ENCODE measurements around the gene WFIKKN1.

WFIKKN1 gene

DNA sequence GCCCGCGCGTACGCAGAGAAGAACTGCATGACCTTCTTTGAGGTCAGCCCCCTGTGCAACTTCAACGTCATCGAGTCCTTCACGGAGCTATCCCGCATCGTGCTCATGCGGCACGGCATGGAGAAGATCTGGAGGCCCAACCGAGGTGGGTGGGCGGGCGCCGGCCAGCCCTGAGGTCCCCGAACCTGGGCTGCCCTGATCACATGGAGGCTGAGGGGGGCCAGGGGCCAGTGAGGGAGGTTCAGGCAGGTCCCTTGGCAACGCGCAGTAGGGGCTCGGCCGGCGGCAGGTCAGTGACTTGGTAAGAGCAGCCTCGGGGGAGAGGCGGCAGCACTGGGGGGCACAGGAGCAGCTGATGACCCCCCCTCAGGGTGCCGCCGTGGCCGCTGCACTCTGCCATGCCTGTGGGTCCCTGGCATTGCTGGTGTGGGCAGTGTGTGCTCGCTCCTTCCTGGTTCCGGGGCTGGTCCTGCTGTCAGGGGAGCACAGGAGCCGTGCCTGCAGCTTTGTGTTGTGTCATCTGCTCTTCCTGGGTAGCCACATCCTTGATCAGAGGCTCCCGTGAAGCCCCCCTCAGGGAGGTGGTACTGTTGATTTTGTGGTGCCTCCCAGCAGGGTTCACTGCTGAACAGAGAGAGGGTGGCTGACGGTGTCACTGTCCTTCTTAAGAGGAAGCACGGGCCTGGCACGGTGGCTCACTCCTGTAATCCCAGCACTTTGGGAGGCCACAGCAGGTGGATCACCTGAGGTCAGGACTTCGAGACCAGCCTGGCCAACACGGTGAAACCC, 4.6 kb upstream of the WFIKKN1 start (continued):
- TF ChIP-seq ZBTB17 (tag by site-specific recombination; IDR thresholded peaks at IDR 0.05), result no peak
- peak; percentile 36; the same call in 1 of the 2 replicates for TF ChIP-seq ZNF548 (tag by site-specific recombination; IDR thresholded peaks at IDR 0.05)
- TF ChIP-seq REPIN1 (tag by site-specific recombination; IDR thresholded peaks at IDR 0.05; ENCODE audit: low read depth), result no peak
- TF ChIP-seq, protein P1, sequence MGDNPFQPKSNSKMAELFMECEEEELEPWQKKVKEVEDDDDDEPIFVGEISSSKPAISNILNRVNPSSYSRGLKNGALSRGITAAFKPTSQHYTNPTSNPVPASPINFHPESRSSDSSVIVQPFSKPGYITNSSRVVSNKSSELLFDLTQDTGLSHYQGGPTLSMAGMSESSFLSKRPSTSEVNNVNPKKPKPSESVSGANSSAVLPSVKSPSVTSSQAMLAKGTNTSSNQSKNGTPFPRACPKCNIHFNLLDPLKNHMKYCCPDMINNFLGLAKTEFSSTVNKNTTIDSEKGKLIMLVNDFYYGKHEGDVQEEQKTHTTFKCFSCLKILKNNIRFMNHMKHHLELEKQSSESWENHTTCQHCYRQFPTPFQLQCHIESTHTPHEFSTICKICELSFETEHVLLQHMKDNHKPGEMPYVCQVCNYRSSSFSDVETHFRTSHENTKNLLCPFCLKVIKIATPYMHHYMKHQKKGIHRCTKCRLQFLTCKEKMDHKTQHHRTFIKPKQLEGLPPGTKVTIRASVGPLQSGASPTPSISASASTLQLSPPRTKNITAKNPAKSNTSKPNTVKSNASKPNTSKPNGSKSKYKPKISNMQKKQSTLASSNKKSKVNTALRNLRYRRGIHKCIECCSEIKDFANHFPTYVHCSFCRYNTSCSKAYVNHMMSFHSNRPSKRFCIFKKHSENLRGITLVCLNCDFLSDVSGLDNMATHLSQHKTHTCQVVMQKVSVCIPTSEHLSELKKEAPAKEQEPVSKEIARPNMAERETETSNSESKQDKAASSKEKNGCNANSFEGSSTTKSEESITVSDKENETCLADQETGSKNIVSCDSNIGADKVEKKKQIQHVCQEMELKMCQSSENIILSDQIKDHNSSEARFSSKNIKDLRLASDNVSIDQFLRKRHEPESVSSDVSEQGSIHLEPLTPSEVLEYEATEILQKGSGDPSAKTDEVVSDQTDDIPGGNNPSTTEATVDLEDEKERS (tag by site-specific recombination; IDR thresholded peaks at IDR 0.05), result no peak
- no peak for TF ChIP-seq ZNF146 (tag by site-specific recombination; IDR thresholded peaks at IDR 0.05)
- TF ChIP-seq, protein P2, sequence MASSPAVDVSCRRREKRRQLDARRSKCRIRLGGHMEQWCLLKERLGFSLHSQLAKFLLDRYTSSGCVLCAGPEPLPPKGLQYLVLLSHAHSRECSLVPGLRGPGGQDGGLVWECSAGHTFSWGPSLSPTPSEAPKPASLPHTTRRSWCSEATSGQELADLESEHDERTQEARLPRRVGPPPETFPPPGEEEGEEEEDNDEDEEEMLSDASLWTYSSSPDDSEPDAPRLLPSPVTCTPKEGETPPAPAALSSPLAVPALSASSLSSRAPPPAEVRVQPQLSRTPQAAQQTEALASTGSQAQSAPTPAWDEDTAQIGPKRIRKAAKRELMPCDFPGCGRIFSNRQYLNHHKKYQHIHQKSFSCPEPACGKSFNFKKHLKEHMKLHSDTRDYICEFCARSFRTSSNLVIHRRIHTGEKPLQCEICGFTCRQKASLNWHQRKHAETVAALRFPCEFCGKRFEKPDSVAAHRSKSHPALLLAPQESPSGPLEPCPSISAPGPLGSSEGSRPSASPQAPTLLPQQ (tag by site-specific recombination; IDR thresholded peaks at IDR 0.05), result no peak
- TF ChIP-seq ZNF610 (tag by site-specific recombination; IDR thresholded peaks at IDR 0.05; ENCODE audit: borderline replicate concordance), result no peak
- no peak for TF ChIP-seq ZNF664 (tag by site-specific recombination; IDR thresholded peaks at IDR 0.05)
- no peak for TF ChIP-seq KLF1 (tag by site-specific recombination; IDR thresholded peaks at IDR 0.05)
- TF ChIP-seq, protein P3, sequence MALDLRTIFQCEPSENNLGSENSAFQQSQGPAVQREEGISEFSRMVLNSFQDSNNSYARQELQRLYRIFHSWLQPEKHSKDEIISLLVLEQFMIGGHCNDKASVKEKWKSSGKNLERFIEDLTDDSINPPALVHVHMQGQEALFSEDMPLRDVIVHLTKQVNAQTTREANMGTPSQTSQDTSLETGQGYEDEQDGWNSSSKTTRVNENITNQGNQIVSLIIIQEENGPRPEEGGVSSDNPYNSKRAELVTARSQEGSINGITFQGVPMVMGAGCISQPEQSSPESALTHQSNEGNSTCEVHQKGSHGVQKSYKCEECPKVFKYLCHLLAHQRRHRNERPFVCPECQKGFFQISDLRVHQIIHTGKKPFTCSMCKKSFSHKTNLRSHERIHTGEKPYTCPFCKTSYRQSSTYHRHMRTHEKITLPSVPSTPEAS (tag by site-specific recombination; IDR thresholded peaks at IDR 0.05), result no peak
- TF ChIP-seq SP7 (tag by site-specific recombination; IDR thresholded peaks at IDR 0.05), result no peak
- TF ChIP-seq ZNF555 (tag by site-specific recombination; conservative IDR thresholded peaks at IDR 0.05), result no peak
- TF ChIP-seq ZNF404 (tag by site-specific recombination; IDR thresholded peaks at IDR 0.05), result no peak
- no peak for TF ChIP-seq ZNF776 (tag by site-specific recombination; IDR thresholded peaks at IDR 0.05; ENCODE audit: borderline replicate concordance)
- TF ChIP-seq ZNF785 (tag by site-specific recombination; IDR thresholded peaks at IDR 0.05), result no peak

DNA sequence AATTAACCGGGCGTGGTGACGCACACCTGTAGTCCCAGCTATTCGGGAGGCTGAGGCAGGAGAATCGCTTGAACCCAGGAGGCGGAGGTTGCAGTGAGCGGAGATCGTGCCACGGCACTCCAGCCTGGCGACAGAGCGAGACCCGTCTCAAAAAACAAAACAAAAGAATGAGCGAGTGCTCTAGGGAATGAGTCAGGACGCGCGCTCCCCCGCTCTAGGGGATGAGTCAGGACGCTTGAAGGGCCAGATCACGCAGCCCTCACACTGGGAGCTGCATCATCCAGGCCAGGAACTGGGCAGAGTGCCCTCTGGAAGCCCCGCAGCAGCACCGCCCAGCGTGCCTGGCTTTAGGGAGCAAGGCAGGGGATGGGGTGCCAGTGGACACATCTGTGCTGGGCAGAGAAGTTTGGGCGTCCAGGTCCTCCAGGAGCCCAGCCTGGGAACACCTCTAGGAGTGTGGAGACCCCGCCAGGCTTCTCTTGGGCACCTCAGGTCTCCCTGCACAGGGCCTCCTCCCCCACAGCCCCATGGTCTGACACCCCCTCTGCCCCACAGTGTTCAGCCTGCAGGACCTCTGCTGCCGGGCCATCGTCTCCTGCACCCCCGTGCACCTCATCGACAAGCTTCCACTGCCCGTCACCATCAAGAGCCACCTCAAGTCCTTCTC, 3.9 kb upstream of the WFIKKN1 start:
- Histone ChIP-seq H3K27ac (ENCODE audit: extremely low read depth, low read depth, low read length) (no peak overlapping the region), H3K4me3 (ENCODE audit: low read depth, low read length) (no peak overlapping the region), H3K36me3 (ENCODE audit: control insufficient read depth in 2 of 2, insufficient read depth in 1 of 2, low read length in 2 of 2) (no peaks in the 10 kb centered on the region), H3K9me3 (ENCODE audit: control insufficient read depth, insufficient read depth, low read depth, low read length) (no peaks in the 10 kb centered on the region), H3K4me1 (ENCODE audit: control insufficient read depth, insufficient read depth, low read length) (peaks cover 2% of the 10 kb centered on the region; the same call in 1 of the 2 replicates)
- POLR2A ChIA-PET, result no interaction called here
- CTCF ChIA-PET, result no interaction called here
- TF ChIP-seq MEIS1 (CRISPR knock-in tag; IDR thresholded peaks at IDR 0.05; ENCODE audit: borderline replicate concordance) (no peak), ZNF274 (IDR thresholded peaks at IDR 0.05; ENCODE audit: low read length) (no peak), ZNF274 (tag by site-specific recombination; IDR thresholded peaks at IDR 0.05; ENCODE audit: borderline replicate concordance) (no peak), ZNF549 (tag by site-specific recombination; IDR thresholded peaks at IDR 0.05) (no peak), ZNF791 (tag by site-specific recombination; IDR thresholded peaks at IDR 0.05) (no peak), ZBTB48 (tag by site-specific recombination; IDR thresholded peaks at IDR 0.05) (peak; percentile 42; the same call in 1 of the 2 replicates), ZNF391 (tag by site-specific recombination; IDR thresholded peaks at IDR 0.05; ENCODE audit: borderline replicate concordance, low read depth) (no peak), ZNF404 (tag by site-specific recombination; IDR thresholded peaks at IDR 0.05) (no peak), ZEB2 (tag by site-specific recombination; IDR thresholded peaks at IDR 0.05) (peak; percentile 80), ZNF501 (tag by site-specific recombination; IDR thresholded peaks at IDR 0.05) (no peak)
- TF ChIP-seq, protein P4, sequence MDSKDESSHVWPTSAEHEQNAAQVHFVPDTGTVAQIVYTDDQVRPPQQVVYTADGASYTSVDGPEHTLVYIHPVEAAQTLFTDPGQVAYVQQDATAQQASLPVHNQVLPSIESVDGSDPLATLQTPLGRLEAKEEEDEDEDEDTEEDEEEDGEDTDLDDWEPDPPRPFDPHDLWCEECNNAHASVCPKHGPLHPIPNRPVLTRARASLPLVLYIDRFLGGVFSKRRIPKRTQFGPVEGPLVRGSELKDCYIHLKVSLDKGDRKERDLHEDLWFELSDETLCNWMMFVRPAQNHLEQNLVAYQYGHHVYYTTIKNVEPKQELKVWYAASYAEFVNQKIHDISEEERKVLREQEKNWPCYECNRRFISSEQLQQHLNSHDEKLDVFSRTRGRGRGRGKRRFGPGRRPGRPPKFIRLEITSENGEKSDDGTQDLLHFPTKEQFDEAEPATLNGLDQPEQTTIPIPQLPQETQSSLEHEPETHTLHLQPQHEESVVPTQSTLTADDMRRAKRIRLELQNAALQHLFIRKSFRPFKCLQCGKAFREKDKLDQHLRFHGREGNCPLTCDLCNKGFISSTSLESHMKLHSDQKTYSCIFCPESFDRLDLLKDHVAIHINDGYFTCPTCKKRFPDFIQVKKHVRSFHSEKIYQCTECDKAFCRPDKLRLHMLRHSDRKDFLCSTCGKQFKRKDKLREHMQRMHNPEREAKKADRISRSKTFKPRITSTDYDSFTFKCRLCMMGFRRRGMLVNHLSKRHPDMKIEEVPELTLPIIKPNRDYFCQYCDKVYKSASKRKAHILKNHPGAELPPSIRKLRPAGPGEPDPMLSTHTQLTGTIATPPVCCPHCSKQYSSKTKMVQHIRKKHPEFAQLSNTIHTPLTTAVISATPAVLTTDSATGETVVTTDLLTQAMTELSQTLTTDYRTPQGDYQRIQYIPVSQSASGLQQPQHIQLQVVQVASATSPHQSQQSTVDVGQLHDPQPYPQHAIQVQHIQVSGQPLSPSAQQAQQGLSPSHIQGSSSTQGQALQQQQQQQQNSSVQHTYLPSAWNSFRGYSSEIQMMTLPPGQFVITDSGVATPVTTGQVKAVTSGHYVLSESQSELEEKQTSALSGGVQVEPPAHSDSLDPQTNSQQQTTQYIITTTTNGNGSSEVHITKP (tag by site-specific recombination; IDR thresholded peaks at IDR 0.05), result no peak

Data from HEK293 (cell line).